ENCODE results near the gene NUDT10.

The NUDT10 gene

GRCh38 chrX:51361251-51361650 lies 28.6 kb downstream of the NUDT10 start:
- no peaks in the 10 kb centered on the region for H3F3A ChIP-seq (ENCODE audit: control insufficient read depth, insufficient read depth)
- H3K27ac ChIP-seq (ENCODE audit: low read depth, low read length), result no peak overlapping the region
- H3K4me2 ChIP-seq (ENCODE audit: low read length), result no peak overlapping the region
- H3K4me1 ChIP-seq (ENCODE audit: control insufficient read depth, low read length), result no peaks in the 10 kb centered on the region
- no peak overlapping the region for H3K4me3 ChIP-seq (ENCODE audit: low read length)
- H3K79me2 ChIP-seq (ENCODE audit: control insufficient read depth, low read length), result no peaks in the 10 kb centered on the region
- H3K27me3 ChIP-seq (ENCODE audit: control insufficient read depth, low read length), result no peaks in the 10 kb centered on the region
- no peaks in the 10 kb centered on the region for H3K9me3 ChIP-seq (ENCODE audit: control insufficient read depth, insufficient read depth, low read length)
- TF ChIP-seq, protein P1, sequence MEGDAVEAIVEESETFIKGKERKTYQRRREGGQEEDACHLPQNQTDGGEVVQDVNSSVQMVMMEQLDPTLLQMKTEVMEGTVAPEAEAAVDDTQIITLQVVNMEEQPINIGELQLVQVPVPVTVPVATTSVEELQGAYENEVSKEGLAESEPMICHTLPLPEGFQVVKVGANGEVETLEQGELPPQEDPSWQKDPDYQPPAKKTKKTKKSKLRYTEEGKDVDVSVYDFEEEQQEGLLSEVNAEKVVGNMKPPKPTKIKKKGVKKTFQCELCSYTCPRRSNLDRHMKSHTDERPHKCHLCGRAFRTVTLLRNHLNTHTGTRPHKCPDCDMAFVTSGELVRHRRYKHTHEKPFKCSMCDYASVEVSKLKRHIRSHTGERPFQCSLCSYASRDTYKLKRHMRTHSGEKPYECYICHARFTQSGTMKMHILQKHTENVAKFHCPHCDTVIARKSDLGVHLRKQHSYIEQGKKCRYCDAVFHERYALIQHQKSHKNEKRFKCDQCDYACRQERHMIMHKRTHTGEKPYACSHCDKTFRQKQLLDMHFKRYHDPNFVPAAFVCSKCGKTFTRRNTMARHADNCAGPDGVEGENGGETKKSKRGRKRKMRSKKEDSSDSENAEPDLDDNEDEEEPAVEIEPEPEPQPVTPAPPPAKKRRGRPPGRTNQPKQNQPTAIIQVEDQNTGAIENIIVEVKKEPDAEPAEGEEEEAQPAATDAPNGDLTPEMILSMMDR (IDR thresholded peaks at IDR 0.05; ENCODE audit: low read depth, low read length, poor library complexity, severe bottlenecking), result no peak
- TF ChIP-seq EZH2phosphoT487 (IDR thresholded peaks at IDR 0.05; ENCODE audit: borderline replicate concordance, low read length), result no peak
- H4K20me1 ChIP-seq (ENCODE audit: control insufficient read depth, insufficient read depth, low read depth, low read length), result no peaks in the 10 kb centered on the region
- no peaks in the 10 kb centered on the region for H3K36me3 ChIP-seq (ENCODE audit: control insufficient read depth, low read length)
- H3K9me2 ChIP-seq (replicated peaks; ENCODE audit: control insufficient read depth, low read length), result no peaks in the 10 kb centered on the region

DNA sequence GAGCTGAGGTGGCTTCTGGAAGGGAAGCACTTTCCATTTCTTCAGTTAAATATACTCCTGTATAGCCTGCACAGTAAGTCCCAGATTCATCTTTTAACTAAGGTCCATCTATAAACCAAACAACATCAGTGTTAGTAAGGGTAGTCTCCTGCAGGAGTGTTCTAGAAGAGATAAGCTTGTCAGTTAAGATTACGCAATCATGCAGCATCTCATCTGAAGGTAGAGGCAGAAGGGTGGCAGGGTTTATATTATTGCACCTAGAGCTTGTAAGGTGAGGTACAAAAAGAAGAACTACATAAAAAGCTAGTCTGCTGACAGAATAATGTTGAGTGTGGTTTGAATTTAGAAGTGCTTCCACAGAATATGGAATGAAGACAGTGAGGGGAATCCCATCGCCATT lies 44.0 kb downstream of the NUDT10 start:
- Histone ChIP-seq H3K9me2 (replicated peaks; ENCODE audit: control insufficient read depth, low read length) (no peaks in the 10 kb centered on the region), H3K27me3 (ENCODE audit: control insufficient read depth, low read length) (no peaks in the 10 kb centered on the region), H4K20me1 (ENCODE audit: control insufficient read depth, insufficient read depth, low read depth, low read length) (no peaks in the 10 kb centered on the region), H3K27ac (ENCODE audit: low read depth, low read length) (no peak overlapping the region), H3F3A (ENCODE audit: control insufficient read depth, insufficient read depth) (no peaks in the 10 kb centered on the region), H3K79me2 (ENCODE audit: control insufficient read depth, low read length) (no peaks in the 10 kb centered on the region), H3K9me3 (ENCODE audit: control insufficient read depth, insufficient read depth, low read length) (no peaks in the 10 kb centered on the region), H3K4me3 (ENCODE audit: low read length) (no peak overlapping the region), H3K4me2 (ENCODE audit: low read length) (no peak overlapping the region), H3K36me3 (ENCODE audit: control insufficient read depth, low read length) (no peaks in the 10 kb centered on the region), H3K4me1 (ENCODE audit: control insufficient read depth, low read length) (no peaks in the 10 kb centered on the region)
- TF ChIP-seq EZH2phosphoT487 (IDR thresholded peaks at IDR 0.05; ENCODE audit: borderline replicate concordance, low read length), result no peak
- TF ChIP-seq, protein P1 (IDR thresholded peaks at IDR 0.05; ENCODE audit: low read depth, low read length, poor library complexity, severe bottlenecking), result no peak

All from DOHH2 (cell line).